Activated CD4-positive, alpha-beta T cell treated with anti-CD3 and anti-CD28 coated beads for 1 hour (primary cell): Measurements from ENCODE around the gene PNMA8C.
A peak's percentile ranks its signal among the peaks of the same experiment; 100 is the strongest.

Experiments
- DNase-seq: peaks from one replicate; pipeline ENCODE4 v3.0.0-alpha.2; 2020

Gene PNMA8C

DNA sequence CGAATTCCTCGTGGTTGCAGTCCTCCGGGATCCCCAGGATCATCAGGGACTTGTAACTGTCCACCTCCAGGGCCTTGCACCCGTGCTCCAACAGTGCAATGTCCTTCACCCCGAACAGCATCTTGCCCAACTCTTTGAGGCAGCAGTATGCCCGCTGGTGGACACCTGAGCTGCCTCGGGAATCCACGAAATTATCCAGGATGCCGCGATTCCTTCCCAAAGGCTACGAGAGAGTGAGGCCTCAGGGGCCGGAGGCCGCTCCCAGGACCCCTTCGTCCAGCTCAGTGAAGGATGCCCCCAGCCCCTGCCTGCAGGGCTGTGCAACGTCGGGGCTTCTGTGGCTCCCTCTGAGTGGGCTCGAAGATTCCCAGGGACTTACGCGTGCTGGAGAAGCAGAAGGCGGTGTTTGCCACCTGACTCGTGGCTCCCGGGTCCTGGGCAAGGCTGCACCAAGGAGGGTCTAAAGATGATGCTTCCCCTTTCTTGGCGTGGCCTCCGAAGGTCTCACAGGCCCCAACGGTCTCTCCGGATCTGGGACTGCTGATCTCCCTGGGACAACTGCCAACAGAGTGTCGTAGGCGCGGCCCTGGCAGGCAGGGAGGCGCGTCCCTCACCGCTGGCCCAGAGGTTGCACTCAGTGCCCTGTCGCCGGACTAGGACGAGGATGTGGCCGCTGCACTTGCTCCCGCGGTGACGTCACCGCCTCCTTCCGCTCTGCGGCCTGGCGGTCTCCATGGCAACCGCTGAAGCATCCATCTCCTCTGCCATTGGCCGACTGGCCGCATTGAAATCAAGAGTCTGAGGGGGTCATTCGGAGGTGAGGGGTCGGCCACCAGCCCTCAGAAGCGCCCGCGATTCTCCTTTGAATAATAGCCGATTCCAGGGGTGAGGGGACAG lies at the start of gene PNMA8C:
PNMA8C (minus strand) TSS at position 698 of the 897 bp plus-strand sequence; CDS start at position 121, 577 bp downstream.
- peak; percentile 24 for DNase-seq

GRCh38 chr19:46475986-46476385 lies 47.2 kb upstream of the PNMA8C start:
- no peak for DNase-seq

GRCh38 chr19:46474211-46474610 lies 45.5 kb upstream of the PNMA8C start:
- DNase-seq: no peak

DNA sequence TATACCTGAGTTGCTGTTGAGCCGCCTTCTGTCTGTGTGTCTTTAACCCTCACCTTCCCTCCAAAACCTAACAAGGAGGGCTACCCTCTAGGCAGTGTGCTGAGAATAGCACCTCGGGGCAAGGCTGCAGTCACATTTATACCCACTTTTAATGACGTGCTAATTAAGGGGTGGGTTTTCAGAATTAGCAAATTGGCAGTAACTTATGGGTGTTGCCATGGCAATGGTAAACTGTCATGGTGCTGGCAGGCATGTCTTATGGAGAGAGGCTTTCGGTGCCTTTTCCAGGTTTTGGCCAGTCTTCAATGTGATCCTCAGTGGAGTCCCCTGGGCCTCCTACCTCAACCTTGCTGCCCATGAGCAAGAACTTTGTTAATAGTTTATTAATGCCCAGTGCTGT lies 43.9 kb upstream of the PNMA8C start:
- DNase-seq: no peak

GRCh38 chr19:46471811-46472543 lies 43.2 kb upstream of the PNMA8C start:
- no peak for DNase-seq

GRCh38 chr19:46471116-46471733 lies 42.5 kb upstream of the PNMA8C start, which contains the start of gene PNMA8A:
PNMA8A (minus strand) TSS chr19:46471563; CDS start chr19:46471035, 528 bp downstream.
- DNase-seq: no peak

DNA sequence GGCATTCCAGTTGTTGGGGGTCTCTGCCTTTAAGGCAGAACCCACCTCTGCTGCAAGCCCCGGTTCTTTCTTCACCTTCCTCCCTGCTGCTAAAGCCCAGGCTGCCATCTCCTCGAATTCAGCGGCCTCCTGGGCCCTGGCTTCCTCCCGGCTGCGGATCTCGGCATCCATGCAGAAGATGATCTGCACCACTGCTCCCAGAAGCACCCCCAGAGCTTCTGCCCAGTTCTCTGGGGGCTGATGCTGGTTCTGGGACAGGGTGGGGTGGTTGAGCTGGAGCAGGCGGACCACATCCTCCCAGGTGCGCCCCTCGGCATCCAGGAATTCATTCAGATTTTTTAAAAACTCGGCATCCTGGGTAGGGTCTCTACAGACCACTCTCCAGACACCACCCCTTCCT lies 41.6 kb upstream of the PNMA8C start:
- DNase-seq: no peak

DNA sequence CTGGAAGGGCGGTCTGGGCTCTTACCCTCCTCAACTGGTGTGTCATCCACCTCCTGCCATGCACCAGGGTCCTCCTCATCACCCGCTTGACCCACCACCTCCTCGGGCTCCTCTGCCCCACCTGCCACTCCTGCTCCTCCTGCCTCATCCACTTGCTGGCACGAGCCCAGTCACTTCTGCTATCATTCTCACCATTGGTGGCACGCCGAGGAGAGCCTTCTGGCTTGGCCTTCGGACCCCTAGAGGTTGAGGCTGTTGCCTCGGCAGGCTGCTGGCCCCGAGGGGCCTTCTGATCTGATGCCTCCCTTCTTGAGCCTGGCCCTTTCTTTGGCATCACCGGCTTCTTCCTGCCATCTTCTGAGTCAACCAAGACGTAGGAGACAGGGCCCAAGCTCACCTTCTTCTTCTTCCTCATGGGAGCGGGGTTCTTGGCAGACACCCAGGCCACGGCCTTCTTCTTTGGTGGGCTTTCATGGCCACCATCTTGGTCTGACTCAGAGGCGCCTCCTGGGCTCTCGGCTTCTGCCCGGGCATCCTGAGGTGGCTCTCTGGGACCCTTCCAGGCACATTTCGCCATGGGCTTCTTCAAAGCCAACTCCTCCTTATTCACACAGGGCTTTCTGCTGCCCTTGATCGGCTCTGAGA lies 40.9 kb upstream of the PNMA8C start:
- DNase-seq: no peak

GRCh38 chr19:46466536-46467196 lies 37.9 kb upstream of the PNMA8C start:
- DNase-seq: no peak

DNA sequence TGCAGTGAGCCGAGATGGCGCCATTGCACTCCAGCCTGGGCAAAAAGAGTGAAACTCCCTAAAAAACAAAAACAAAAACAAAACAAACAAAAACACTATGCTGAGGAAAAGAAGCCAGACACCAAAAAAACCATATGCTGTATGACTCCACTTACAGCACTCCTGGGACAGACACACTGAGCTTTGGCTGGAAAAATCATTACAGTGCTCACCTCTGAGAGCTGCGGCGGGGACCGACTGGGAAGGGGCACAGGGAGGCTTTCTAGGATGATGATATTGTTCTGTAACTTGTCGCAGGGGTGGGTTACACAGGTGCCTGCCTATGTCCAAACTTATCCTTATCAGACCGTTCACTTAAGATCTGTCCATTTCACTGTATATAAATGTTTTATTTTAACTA lies 34.8 kb upstream of the PNMA8C start:
- no peak for DNase-seq

DNA sequence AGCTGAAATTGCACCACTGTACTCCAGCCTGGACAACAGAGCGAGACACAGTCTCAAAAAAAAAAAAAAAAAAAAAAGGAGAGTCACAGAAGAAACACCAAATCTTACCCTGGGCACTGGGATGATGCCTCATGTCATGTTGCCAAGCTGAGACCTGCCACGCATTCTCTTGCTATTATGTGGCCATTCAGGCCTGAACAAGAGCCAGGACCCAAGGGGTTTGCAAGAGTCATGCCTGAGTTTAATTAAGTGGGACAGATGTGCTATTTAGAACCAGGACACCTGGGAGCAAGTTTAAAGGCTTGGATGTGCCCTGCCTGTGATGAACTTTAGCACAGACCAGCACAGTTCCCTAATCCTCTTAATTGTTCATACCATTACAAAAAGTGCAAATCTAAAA lies 32.8 kb upstream of the PNMA8C start:
- no peak for DNase-seq

DNA sequence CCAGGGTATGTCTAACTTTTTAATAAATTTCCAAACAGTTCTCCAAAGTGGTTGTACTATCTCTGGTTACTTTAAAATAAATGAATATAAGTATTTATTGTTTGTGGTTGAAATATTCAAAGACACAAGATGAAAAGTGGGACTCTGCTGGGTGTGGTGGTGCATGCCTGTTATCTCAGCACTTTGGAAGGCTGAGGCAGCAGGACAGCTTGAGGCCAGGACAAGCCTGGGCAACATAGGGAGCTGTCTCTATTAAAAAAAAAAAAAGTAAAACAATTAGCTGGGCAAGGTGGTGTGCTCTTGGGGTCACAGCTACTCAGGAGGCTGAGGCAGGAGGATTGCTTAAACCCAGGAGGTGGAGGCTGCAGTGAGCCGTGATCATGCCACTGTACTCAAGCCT lies 32.2 kb upstream of the PNMA8C start:
- no peak for DNase-seq

GRCh38 chr19:46460055-46460454 lies 31.3 kb upstream of the PNMA8C start:
- DNase-seq: no peak

DNA sequence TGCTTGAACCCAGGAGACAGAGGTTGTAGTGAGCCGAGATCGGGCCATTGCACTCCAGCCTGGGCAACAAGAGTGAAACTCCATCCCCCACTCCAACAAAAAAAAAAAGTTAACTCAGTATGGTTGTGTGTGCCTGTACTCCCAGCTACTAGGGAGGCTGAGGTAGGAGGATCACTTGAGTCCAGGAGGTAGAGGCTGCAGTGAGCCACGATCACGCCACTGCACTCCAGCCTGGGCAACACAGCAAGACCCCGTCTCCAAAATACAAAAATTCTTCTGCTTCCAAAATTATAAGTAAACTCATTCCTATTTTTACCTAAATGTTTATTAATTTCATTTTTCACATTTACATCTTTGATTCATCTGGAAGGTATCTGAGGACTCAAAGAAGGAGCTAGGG lies 28.2 kb upstream of the PNMA8C start:
- DNase-seq: no peak

DNA sequence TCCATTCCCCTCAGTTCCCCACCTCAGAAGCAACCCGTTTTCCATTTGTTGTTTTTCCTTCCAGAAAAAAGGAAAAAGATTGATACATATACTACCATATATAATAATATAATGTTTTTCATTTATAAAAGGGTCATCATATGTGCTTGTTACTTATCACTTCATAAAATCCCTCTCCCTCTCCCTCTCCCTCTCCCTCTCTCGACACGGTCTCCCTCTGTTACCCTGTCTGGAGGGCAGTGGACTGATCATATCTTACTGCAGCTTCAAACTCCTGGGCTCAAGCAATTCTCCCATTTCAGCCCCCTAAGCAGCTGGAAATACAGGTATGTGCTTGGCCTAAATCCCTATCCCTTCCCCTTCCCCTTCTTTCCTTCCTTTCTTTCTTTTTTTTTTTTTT lies 25.5 kb upstream of the PNMA8C start:
- no peak for DNase-seq

GRCh38 chr19:46453661-46454060 lies 24.9 kb upstream of the PNMA8C start:
- DNase-seq: no peak

DNA sequence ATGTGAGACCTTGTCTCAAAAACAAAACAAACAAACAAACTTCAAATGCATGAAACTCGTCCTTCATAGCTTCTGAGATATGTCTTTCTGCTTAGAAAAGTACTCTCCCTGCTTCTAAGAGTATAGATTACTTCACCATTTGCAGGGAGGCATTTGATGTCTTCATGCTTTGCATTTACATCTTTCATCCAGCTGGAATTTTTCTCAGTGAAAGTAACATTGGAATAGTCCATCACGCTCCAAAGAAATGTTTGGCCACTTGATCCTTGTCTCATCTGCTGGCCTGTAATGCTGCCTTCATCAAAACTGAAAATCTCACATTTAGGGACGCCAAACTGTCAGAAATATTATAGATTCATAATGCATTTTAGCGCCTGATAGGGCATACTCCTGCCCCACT lies 23.4 kb upstream of the PNMA8C start:
- DNase-seq: no peak

DNA sequence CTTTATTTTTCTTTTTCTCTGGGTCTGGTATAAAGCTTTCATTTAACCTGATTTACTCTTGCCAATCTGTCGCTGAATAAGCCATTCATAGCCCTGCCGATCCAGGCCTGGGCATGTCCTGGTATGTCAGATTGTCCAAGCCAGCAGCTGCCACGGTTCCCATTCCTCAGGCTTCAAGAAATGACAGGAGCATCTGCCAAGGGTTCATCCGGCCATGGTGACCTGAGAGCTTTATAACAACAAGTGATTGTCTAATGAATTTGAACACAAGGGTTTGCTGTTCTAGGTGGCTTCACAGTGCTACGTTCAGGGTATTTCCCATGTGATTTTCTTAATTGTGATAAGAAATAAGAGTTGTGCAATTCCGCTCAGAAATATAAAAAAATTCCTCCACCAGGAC lies 22.6 kb upstream of the PNMA8C start:
- DNase-seq: no peak

DNA sequence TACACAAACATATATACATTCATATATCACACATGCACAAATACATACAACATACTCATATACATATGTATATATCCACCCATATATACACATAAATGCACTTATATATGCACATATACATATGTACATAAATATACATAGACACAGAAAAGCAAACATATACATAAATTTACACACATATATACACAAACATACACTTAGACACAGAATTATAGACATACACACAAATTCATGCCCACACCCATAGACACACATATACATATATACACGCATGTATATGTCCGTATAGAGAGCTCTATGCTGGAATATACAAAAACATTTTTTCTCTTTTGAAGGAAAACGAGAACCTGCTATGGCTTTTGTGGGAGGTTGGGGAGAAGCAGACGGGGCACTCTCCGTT lies 22.0 kb upstream of the PNMA8C start:
- DNase-seq: no peak

- no peak for DNase-seq
Observed at GRCh38 chr19:46449228-46449627, 20.5 kb upstream of the PNMA8C start.

GRCh38 chr19:46448601-46449000 lies 19.9 kb upstream of the PNMA8C start:
- DNase-seq: no peak

DNA sequence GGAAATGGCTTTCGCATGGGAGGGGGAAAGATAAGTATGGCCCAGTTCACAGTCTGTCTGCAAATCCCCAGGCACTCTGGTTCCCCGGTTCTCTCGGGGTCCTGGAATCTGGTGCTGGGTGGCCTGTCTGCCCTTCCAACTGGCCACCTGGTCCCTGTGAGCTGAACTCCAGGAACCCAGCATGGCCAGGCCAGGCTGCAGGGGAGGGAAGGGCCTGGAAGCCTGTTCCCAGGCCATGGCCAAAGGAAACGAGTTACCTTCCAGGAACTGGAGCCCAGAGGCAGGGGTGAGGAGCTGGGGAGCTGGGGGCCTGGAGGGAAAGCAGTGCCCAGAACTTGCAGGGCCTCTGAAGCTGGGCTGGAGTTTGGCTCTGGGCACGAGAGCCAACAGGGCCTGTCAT lies 19.1 kb upstream of the PNMA8C start:
- DNase-seq: no peak

GRCh38 chr19:46447006-46447405 lies 18.3 kb upstream of the PNMA8C start:
- DNase-seq: no peak
